HCT116 (cell line): ENCODE data around the gene RGSL1. TPM values are rescaled to one million over a fixed set of nuclear protein-coding genes. Genes with fewer than 3 reads are reported as not detected.

Experiments used
- ATAC-seq: fragments of 200-7000 bp; cut with Tn5 transposase; 2 replicates; pipeline ENCODE4 v1.9.1; 2020; ENCODE audit warnings: mild to moderate bottlenecking, moderate library complexity
- BruUV-seq: library from RNA; stranded (reverse); fragments of 400-500 nt; replicated peaks from 2 replicates; lab custom pipeline; 2021; lab: Mats Ljungman, UMichigan
- CTCF ChIA-PET: fragments of 300-600 bp; sonication (Branson Sonifier 250); formaldehyde crosslinking; loops from one replicate; lab custom pipeline; 2021; ENCODE audit warnings: antibody characterized with exemption; lab: Charles Lee
- POLR2A ChIA-PET: fragments of 300-600, 350-600 bp; sonication (Branson Sonifier 250); formaldehyde crosslinking; loops from one replicate; lab custom pipeline; 2021; ENCODE audit warnings: antibody characterized with exemption; lab: Charles Lee
- RAD21 ChIA-PET, 2 experiments: fragments of 300-600 bp; sonication (Branson Sonifier 250); formaldehyde crosslinking; loops; one replicate each; lab custom pipeline; 2023; ENCODE audit warnings: low total read pairs in 2 of 2; ENCODE audit not compliant: uncharacterized antibody in 2 of 2, unreplicated experiment in 2 of 2, low non-redundant PET in 1 of 2; lab: Charles Lee
- DNase-seq: peaks from one replicate; pipeline ENCODE4 v3.0.0-alpha.2; 2010; ENCODE audit warnings: low read depth, low spot score
- H2AFZ ChIP-seq: fragments of 200-600 bp; shearing (Covaris generic), sonication (generic); 2 replicates; pipeline ENCODE4 v1.6.1; 2017; ENCODE audit warnings: low read depth, mixed run types, mixed read lengths, antibody characterized with exemption, low read length; ENCODE audit not compliant: poor library complexity, severe bottlenecking
- H3K27ac ChIP-seq: 2 replicates; pipeline ENCODE4 v1.5.1; 2012; ENCODE audit warnings: low read depth, low read length
- H3K27me3 ChIP-seq: fragments of 200-600 bp; sonication (generic); 2 replicates; pipeline ENCODE4 v1.6.1; 2016; ENCODE audit warnings: mixed run types, low read length, mixed read lengths; ENCODE audit not compliant: insufficient read depth
- H3K36me3 ChIP-seq, 2 experiments: fragments of 200-500 bp in 1 of 2; fragments of 200-600 bp in 1 of 2; sonication (Bioruptor generic) in 1 of 2; sonication (generic) in 1 of 2; 2 replicates each; pipeline versions ENCODE4 v1.5.1 to v1.6.1; 2014 to 2016; ENCODE audit warnings: low read length in 2 of 2, inconsistent platforms in 1 of 2, mixed read lengths in 1 of 2, mixed run types in 1 of 2; ENCODE audit not compliant: insufficient read depth in 2 of 2, control insufficient read depth in 1 of 2
- H3K4me1 ChIP-seq, 2 experiments: fragments of 200-600 bp in 1 of 2; sonication (generic) in 1 of 2; 2 replicates each; pipeline versions ENCODE4 v1.5.1 to v1.6.1; 2012 to 2017; ENCODE audit warnings: low read length in 2 of 2, inconsistent platforms in 1 of 2, mild to moderate bottlenecking in 1 of 2, mixed read lengths in 1 of 2, mixed run types in 1 of 2, moderate library complexity in 1 of 2; ENCODE audit not compliant: insufficient read depth in 2 of 2, control insufficient read depth in 1 of 2
- H3K4me2 ChIP-seq: fragments of 200-600 bp; sonication (generic); 2 replicates; pipeline ENCODE4 v1.6.1; 2017; ENCODE audit warnings: mixed run types, low read length, mixed read lengths
- H3K4me3 ChIP-seq, 2 experiments: fragments of 200-600 bp in 1 of 2; sonication (generic) in 1 of 2; replicated peaks in 1 of 2; 2 replicates each; pipeline ENCODE4 v1.5.1; 2011 to 2016; ENCODE audit warnings: low read length in 2 of 2, control low read depth in 1 of 2, low read depth in 1 of 2, mild to moderate bottlenecking in 1 of 2, mixed read lengths in 1 of 2, mixed run types in 1 of 2
- H3K79me2 ChIP-seq: fragments of 200-600 bp; sonication (generic); 2 replicates; pipeline ENCODE4 v1.6.1; 2017; ENCODE audit warnings: mild to moderate bottlenecking, mixed run types, low read length, moderate library complexity, mixed read lengths; ENCODE audit not compliant: insufficient read depth
- H3K9ac ChIP-seq: fragments of 200-600 bp; sonication (generic); 2 replicates; pipeline ENCODE4 v1.6.1; 2016; ENCODE audit warnings: low read length, mixed read lengths
- H3K9me2 ChIP-seq: fragments of 200-600 bp; sonication (generic), shearing (Covaris generic); 2 replicates; pipeline ENCODE4 v1.6.1; 2017; ENCODE audit warnings: mixed run types, mild to moderate bottlenecking, moderate library complexity; ENCODE audit not compliant: insufficient read depth
- H3K9me3 ChIP-seq, 2 experiments: fragments of 200-500 bp in 1 of 2; fragments of 200-600 bp in 1 of 2; sonication (Bioruptor generic) in 1 of 2; sonication (generic) in 1 of 2; 2 replicates each; pipeline ENCODE4 v1.6.1; 2014 to 2017; ENCODE audit warnings: low read length in 2 of 2, mixed read lengths in 2 of 2, inconsistent platforms in 1 of 2, low read depth in 1 of 2, mild to moderate bottlenecking in 1 of 2, mixed run types in 1 of 2, moderate library complexity in 1 of 2; ENCODE audit not compliant: control insufficient read depth in 1 of 2, insufficient read depth in 1 of 2
- H4K20me1 ChIP-seq: fragments of 200-600 bp; sonication (generic), shearing (Covaris generic); 2 replicates; pipeline ENCODE4 v1.6.1; 2017; ENCODE audit warnings: mixed run types, mild to moderate bottlenecking, moderate library complexity; ENCODE audit not compliant: insufficient read depth
- POLR2A ChIP-seq: IDR thresholded peaks from 2 replicates; pipeline ENCODE4 v1.7.0; 2011; ENCODE audit warnings: borderline replicate concordance; ENCODE audit not compliant: insufficient read depth, insufficient read length; ENCODE audit errors: extremely low read depth
- SIN3A ChIP-seq: IDR thresholded peaks from 2 replicates; pipeline ENCODE4 v1.6.1; 2012; ENCODE audit warnings: low read depth
- SP1 ChIP-seq: IDR thresholded peaks from 2 replicates; pipeline ENCODE4 v1.6.1; 2012; ENCODE audit warnings: low read depth
- intact Hi-C: fragments of 100-400 bp; cut with micrococcal nuclease; formaldehyde crosslinking; loops from 2 replicates; pipeline ENCODE4 v1.10.0; 2022
- total RNA-seq: library from RNA; stranded (reverse); gene quantifications from one replicate; pipeline ENCODE4 v1.2.1, GENCODE V29; 2021; ENCODE audit not compliant: unreplicated experiment
- TF ChIP-seq, protein P1 (sequence below): IDR thresholded peaks from 2 replicates; pipeline ENCODE4 v1.6.1; 2012
- TF ChIP-seq, protein P2 (sequence below), 3 experiments: fragments of 200-600 bp in 1 of 3; sonication (generic) in 1 of 3; IDR thresholded peaks in 2 of 3; conservative IDR thresholded peaks in 1 of 3; 2 replicates each; pipeline ENCODE4 v1.5.1; 2012 to 2017; ENCODE audit warnings: low read depth in 2 of 3, low read length in 2 of 3, antibody characterized with exemption in 1 of 3, borderline replicate concordance in 1 of 3, control low read depth in 1 of 3, mild to moderate bottlenecking in 1 of 3, mixed read lengths in 1 of 3, mixed run types in 1 of 3, moderate library complexity in 1 of 3; ENCODE audit not compliant: insufficient read depth in 1 of 3
- TF ChIP-seq, protein P3 (sequence below): IDR thresholded peaks from 2 replicates; pipeline ENCODE4 v1.6.1; 2012; ENCODE audit warnings: low read depth

The RGSL1 gene
- total RNA-seq, 1 experiment from 2014 or later, result not detected

DNA sequence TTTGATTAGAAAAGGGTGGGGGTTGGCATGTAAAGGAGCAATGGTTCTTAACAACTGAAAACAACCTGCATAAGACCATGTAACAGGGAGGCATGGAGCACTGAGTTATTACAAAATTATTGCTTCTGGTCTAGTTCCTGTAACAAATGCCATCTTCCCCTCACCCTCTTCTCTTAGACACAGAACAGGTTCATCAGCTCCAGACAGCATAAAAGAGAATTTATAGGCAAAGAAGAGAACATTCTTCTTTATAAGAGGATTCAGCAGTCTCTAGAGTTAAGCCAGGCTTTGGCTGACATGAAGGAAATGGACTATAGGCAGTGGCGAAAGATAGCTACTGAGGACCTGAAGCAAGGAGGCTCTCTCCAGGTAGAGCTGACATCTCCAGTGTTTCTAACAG, 38.9 kb downstream of the RGSL1 start:
- no peaks in the 10 kb centered on the region for H3K27me3 ChIP-seq
- BruUV-seq, result no TSS peak
- H4K20me1 ChIP-seq, result no peaks in the 10 kb centered on the region
- POLR2A ChIA-PET, result no interaction called here
- CTCF ChIA-PET, result interaction anchor here (1.0 kb wide), 1 partner anchor 404 kb away, joined by 4 read pairs; no protein-coding TSS in a partner anchor
- H3K4me3 ChIP-seq, result no peak overlapping the region
- RAD21 ChIA-PET, result no interaction called here
- ATAC-seq, result no peak
- no peak overlapping the region for H2AFZ ChIP-seq
- no peak overlapping the region for H3K4me2 ChIP-seq
- no peaks in the 10 kb centered on the region for H3K9me2 ChIP-seq
- H3K36me3 ChIP-seq, result no peaks in the 10 kb centered on the region
- H3K4me1 ChIP-seq, result no peaks in the 10 kb centered on the region
- H3K79me2 ChIP-seq, result no peaks in the 10 kb centered on the region
- TF ChIP-seq, protein P1, sequence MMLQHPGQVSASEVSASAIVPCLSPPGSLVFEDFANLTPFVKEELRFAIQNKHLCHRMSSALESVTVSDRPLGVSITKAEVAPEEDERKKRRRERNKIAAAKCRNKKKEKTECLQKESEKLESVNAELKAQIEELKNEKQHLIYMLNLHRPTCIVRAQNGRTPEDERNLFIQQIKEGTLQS, result no peak
- TF ChIP-seq POLR2A, result no peak
- TF ChIP-seq, protein P2, sequence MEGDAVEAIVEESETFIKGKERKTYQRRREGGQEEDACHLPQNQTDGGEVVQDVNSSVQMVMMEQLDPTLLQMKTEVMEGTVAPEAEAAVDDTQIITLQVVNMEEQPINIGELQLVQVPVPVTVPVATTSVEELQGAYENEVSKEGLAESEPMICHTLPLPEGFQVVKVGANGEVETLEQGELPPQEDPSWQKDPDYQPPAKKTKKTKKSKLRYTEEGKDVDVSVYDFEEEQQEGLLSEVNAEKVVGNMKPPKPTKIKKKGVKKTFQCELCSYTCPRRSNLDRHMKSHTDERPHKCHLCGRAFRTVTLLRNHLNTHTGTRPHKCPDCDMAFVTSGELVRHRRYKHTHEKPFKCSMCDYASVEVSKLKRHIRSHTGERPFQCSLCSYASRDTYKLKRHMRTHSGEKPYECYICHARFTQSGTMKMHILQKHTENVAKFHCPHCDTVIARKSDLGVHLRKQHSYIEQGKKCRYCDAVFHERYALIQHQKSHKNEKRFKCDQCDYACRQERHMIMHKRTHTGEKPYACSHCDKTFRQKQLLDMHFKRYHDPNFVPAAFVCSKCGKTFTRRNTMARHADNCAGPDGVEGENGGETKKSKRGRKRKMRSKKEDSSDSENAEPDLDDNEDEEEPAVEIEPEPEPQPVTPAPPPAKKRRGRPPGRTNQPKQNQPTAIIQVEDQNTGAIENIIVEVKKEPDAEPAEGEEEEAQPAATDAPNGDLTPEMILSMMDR (IDR thresholded peaks at IDR 0.05 in 2 of 3, conservative IDR thresholded peaks at IDR 0.05 in 1 of 3; ENCODE audit: borderline replicate concordance in 1 of 3, insufficient read depth in 1 of 3, low read depth in 2 of 3, low read length in 2 of 3), result no peak
- no peak for TF ChIP-seq SP1
- no peak for TF ChIP-seq SIN3A
- TF ChIP-seq, protein P3, sequence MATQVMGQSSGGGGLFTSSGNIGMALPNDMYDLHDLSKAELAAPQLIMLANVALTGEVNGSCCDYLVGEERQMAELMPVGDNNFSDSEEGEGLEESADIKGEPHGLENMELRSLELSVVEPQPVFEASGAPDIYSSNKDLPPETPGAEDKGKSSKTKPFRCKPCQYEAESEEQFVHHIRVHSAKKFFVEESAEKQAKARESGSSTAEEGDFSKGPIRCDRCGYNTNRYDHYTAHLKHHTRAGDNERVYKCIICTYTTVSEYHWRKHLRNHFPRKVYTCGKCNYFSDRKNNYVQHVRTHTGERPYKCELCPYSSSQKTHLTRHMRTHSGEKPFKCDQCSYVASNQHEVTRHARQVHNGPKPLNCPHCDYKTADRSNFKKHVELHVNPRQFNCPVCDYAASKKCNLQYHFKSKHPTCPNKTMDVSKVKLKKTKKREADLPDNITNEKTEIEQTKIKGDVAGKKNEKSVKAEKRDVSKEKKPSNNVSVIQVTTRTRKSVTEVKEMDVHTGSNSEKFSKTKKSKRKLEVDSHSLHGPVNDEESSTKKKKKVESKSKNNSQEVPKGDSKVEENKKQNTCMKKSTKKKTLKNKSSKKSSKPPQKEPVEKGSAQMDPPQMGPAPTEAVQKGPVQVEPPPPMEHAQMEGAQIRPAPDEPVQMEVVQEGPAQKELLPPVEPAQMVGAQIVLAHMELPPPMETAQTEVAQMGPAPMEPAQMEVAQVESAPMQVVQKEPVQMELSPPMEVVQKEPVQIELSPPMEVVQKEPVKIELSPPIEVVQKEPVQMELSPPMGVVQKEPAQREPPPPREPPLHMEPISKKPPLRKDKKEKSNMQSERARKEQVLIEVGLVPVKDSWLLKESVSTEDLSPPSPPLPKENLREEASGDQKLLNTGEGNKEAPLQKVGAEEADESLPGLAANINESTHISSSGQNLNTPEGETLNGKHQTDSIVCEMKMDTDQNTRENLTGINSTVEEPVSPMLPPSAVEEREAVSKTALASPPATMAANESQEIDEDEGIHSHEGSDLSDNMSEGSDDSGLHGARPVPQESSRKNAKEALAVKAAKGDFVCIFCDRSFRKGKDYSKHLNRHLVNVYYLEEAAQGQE, result no peak
- H3K9ac ChIP-seq, result no peak overlapping the region
- intact Hi-C loops, result no loop called here
- no peaks in the 10 kb centered on the region for H3K9me3 ChIP-seq
- H3K27ac ChIP-seq, result no peak overlapping the region
- no peak for DNase-seq
